Uterus (tissue), 4 donors: ENCODE measurements around the gene PLEKHA1. TPM values are rescaled to one million over a fixed set of nuclear protein-coding genes. Genes with fewer than 3 reads are reported as not detected.

Source experiments
- DNase-seq, 2 donors: peaks; one replicate each; pipeline ENCODE4 v3.0.0-alpha.2; 2019 to 2020
- H3K27ac ChIP-seq, 2 donors: fragments of 200-600 bp; sonication (generic); 1 replicate in 1 of 2; 2 replicates in 1 of 2; pipeline ENCODE4 v1.5.1; 2016 to 2018
- H3K27me3 ChIP-seq, 2 donors: fragments of 200-600 bp; sonication (generic); one replicate each; pipeline ENCODE4 v1.5.1; 2018 to 2019; ENCODE audit warnings: control low read depth in 1 of 2
- H3K36me3 ChIP-seq, 2 donors: fragments of 200-600 bp; sonication (generic); one replicate each; pipeline ENCODE4 v1.5.1; 2019; ENCODE audit warnings: control low read depth in 1 of 2
- H3K4me1 ChIP-seq, 2 donors: fragments of 200-600 bp; sonication (generic); one replicate each; pipeline ENCODE4 v1.5.1; 2018 to 2019; ENCODE audit warnings: control low read depth in 1 of 2
- H3K4me3 ChIP-seq, 2 donors: fragments of 200-600 bp; sonication (generic); 1 replicate in 1 of 2; 2 replicates in 1 of 2; pipeline ENCODE4 v1.5.1; 2018 to 2019; ENCODE audit warnings: mild to moderate bottlenecking in 1 of 2
- H3K9me3 ChIP-seq, 2 donors: fragments of 200-600 bp; sonication (generic); one replicate each; pipeline ENCODE4 v1.5.1; 2019; ENCODE audit warnings: control low read depth in 1 of 2
- POLR2A ChIP-seq, 2 donors: fragments of 450-650 bp; IDR thresholded peaks; one replicate each; pipeline ENCODE4 v1.6.1; 2016; ENCODE audit warnings: antibody characterized with exemption in 2 of 2, mild to moderate bottlenecking in 1 of 2, moderate library complexity in 1 of 2
- intact Hi-C: fragments of 100-400 bp; cut with DNase I; formaldehyde crosslinking; loops from one replicate; pipeline ENCODE4 v1.15.1; 2023; ENCODE audit warnings: low total_unique reads
- total RNA-seq, 4 donors: library from RNA; depleted of rRNA in 3 of 4; stranded (reverse); fragments of >200 nt in 3 of 4; gene quantifications; one replicate each; pipeline versions ENCODE4 v1.1.0 to v1.2.4, GENCODE V29; 2014 to 2023
- TF ChIP-seq, protein P1 (sequence below), 4 experiments: fragments of 200-600 bp in 2 of 4; fragments of 450-650 bp in 2 of 4; sonication (generic) in 2 of 4; IDR thresholded peaks; one replicate each; pipeline ENCODE4 v1.5.1; 2016 to 2019; ENCODE audit warnings: antibody characterized with exemption in 4 of 4, mild to moderate bottlenecking in 2 of 4, moderate library complexity in 1 of 4
- donor health status: DM: yes; HTN: yes; CAD: no.

PLEKHA1 gene
- total RNA-seq, 4 donors from 2014 or later: 9.2 to 54.1 (median 29.0) TPM

DNA sequence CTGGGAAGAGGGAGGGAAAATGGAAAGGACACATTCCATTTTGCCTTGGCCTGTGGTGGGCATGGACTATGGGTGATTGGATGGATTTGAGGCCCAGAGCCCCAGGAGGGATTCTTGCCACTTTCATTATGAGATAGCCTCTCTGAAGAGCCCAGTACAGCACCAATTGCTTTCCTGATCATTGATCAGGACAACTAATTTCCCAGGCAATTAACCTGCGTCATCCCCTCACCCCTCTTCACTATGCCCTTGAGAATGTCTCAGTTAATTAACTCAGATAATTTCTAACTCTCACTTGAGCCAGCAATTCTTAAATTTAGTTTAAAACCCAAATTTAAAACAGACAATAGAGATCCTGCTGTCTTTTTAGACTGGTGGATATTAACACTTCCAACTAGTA is 13.5 kb upstream of the PLEKHA1 start:
- DNase-seq: no peak
- Histone ChIP-seq H3K4me3 (no peak overlapping the region), H3K9me3 (peaks cover 0 to 6% of the 10 kb centered on the region in 2 donors), H3K36me3 (no peaks in the 10 kb centered on the region), H3K4me1 (no peaks in the 10 kb centered on the region), H3K27ac (no peak overlapping the region), H3K27me3 (no peaks in the 10 kb centered on the region)
- intact Hi-C loops: no loop called here
- TF ChIP-seq, protein P1, sequence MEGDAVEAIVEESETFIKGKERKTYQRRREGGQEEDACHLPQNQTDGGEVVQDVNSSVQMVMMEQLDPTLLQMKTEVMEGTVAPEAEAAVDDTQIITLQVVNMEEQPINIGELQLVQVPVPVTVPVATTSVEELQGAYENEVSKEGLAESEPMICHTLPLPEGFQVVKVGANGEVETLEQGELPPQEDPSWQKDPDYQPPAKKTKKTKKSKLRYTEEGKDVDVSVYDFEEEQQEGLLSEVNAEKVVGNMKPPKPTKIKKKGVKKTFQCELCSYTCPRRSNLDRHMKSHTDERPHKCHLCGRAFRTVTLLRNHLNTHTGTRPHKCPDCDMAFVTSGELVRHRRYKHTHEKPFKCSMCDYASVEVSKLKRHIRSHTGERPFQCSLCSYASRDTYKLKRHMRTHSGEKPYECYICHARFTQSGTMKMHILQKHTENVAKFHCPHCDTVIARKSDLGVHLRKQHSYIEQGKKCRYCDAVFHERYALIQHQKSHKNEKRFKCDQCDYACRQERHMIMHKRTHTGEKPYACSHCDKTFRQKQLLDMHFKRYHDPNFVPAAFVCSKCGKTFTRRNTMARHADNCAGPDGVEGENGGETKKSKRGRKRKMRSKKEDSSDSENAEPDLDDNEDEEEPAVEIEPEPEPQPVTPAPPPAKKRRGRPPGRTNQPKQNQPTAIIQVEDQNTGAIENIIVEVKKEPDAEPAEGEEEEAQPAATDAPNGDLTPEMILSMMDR (IDR thresholded peaks at IDR 0.05): no peak
- TF ChIP-seq POLR2A (IDR thresholded peaks at IDR 0.05): no peak

GRCh38 chr10:122362031-122362592 is 12.4 kb upstream of the PLEKHA1 start:
- Histone ChIP-seq H3K9me3 (peaks cover 0 to 6% of the 10 kb centered on the region in 2 donors), H3K36me3 (no peaks in the 10 kb centered on the region), H3K27ac (no peak overlapping the region), H3K4me3 (no peak overlapping the region), H3K4me1 (no peaks in the 10 kb centered on the region), H3K27me3 (no peaks in the 10 kb centered on the region)
- intact Hi-C loops: no loop called here
- no peak for DNase-seq
- TF ChIP-seq POLR2A (IDR thresholded peaks at IDR 0.05): no peak
- TF ChIP-seq, protein P1 (IDR thresholded peaks at IDR 0.05): no peak

DNA sequence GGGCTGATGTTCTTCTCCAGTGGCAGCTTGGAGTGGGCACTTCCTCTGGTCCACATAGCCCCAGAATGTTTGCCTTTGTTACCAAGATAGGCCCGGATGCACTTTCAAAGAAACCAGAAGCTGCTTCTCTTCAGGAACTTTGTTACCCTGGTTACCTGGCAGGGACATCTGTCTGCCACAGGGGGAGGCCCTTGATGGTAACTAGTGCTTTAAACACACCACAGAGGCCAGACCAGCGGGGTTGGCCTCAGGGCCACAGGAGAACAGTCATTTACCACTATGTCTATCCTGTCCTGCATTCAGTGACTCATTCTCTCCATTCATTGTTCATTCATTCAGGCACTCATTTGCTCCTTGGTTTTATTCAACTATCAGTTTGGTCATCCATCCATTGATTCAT is 11.9 kb upstream of the PLEKHA1 start:
- Histone ChIP-seq H3K4me3 (no peak overlapping the region), H3K9me3 (peaks cover 0 to 6% of the 10 kb centered on the region in 2 donors), H3K27ac (no peak overlapping the region), H3K4me1 (no peaks in the 10 kb centered on the region), H3K36me3 (no peaks in the 10 kb centered on the region), H3K27me3 (no peaks in the 10 kb centered on the region)
- TF ChIP-seq, protein P1 (IDR thresholded peaks at IDR 0.05): no peak
- TF ChIP-seq POLR2A (IDR thresholded peaks at IDR 0.05): no peak
- intact Hi-C loops: no loop called here
- no peak for DNase-seq

- no peak for DNase-seq
- no peak overlapping the region for H3K27ac ChIP-seq
- no peaks in the 10 kb centered on the region for H3K4me1 ChIP-seq
- no peak overlapping the region for H3K4me3 ChIP-seq
- peaks cover 0 to 6% of the 10 kb centered on the region in 2 donors for H3K9me3 ChIP-seq
- H3K36me3 ChIP-seq: no peaks in the 10 kb centered on the region
- intact Hi-C loops: no loop called here
- no peaks in the 10 kb centered on the region for H3K27me3 ChIP-seq
- TF ChIP-seq POLR2A (IDR thresholded peaks at IDR 0.05): no peak
- TF ChIP-seq, protein P1 (IDR thresholded peaks at IDR 0.05): no peak
These were observed 11.2 kb upstream of the PLEKHA1 start for GRCh38 chr10:122363311-122363710.

- DNase-seq: no peak
- no peaks in the 10 kb centered on the region for H3K36me3 ChIP-seq
- no peak overlapping the region for H3K27ac ChIP-seq
- H3K9me3 ChIP-seq: peaks cover 0 to 6% of the 10 kb centered on the region in 2 donors
- no peaks in the 10 kb centered on the region for H3K27me3 ChIP-seq
- TF ChIP-seq POLR2A (IDR thresholded peaks at IDR 0.05): no peak
- TF ChIP-seq, protein P1 (IDR thresholded peaks at IDR 0.05): no peak
- H3K4me1 ChIP-seq: no peaks in the 10 kb centered on the region
- no peak overlapping the region for H3K4me3 ChIP-seq
- intact Hi-C loops: no loop called here
These were observed 10.6 kb upstream of the PLEKHA1 start for GRCh38 chr10:122363722-122364463.
